Fibroblast of pulmonary artery (primary cell): ENCODE data around the gene C9orf85.

Source experiments
- DNase-seq: peaks from one replicate; pipeline ENCODE4 v3.0.0-alpha.2; 2010; ENCODE audit warnings: low read depth
- H3K4me3 ChIP-seq: replicated peaks from 2 replicates; pipeline ENCODE4 v1.5.1; 2011; ENCODE audit warnings: low read depth, mild to moderate bottlenecking, control low read depth, low read length, moderate library complexity
- CTCF ChIP-seq: IDR thresholded peaks from 2 replicates; pipeline ENCODE4 v1.5.1; 2011; ENCODE audit warnings: mild to moderate bottlenecking, control low read depth, low read length, inconsistent platforms; ENCODE audit errors: missing control alignments

C9orf85 gene

GRCh38 chr9:71879644-71880174, 31.7 kb upstream of the C9orf85 start:
- no peak for TF ChIP-seq CTCF
- no peak overlapping the region for H3K4me3 ChIP-seq
- DNase-seq: no peak

- DNase-seq: no peak
- no peak for TF ChIP-seq CTCF
- H3K4me3 ChIP-seq: no peak overlapping the region
Observed at GRCh38 chr9:71884005-71884404, 27.4 kb upstream of the C9orf85 start.

- no peak overlapping the region for H3K4me3 ChIP-seq
- no peak for DNase-seq
Observed at GRCh38 chr9:71885467-71885866, 26.0 kb upstream of the C9orf85 start.

GRCh38 chr9:71886015-71886414, 25.4 kb upstream of the C9orf85 start:
- no peak for TF ChIP-seq CTCF
- no peak for DNase-seq
- no peak overlapping the region for H3K4me3 ChIP-seq

More at GRCh38 chr9:71885467-71885866, 26.0 kb upstream of the C9orf85 start:
- no peak for TF ChIP-seq CTCF

- H3K4me3 ChIP-seq: no peak overlapping the region
- TF ChIP-seq CTCF: no peak
- no peak for DNase-seq
Observed at GRCh38 chr9:71886541-71886940, 24.9 kb upstream of the C9orf85 start.

- DNase-seq: no peak
- TF ChIP-seq CTCF: no peak
- H3K4me3 ChIP-seq: no peak overlapping the region
Observed at GRCh38 chr9:71887362-71887761, 24.1 kb upstream of the C9orf85 start.

GRCh38 chr9:71890042-71890679, 21.3 kb upstream of the C9orf85 start:
- no peak overlapping the region for H3K4me3 ChIP-seq
- DNase-seq: no peak
- TF ChIP-seq CTCF: no peak
